ENCODE results near the gene ADGRB3.

- TF ChIP-seq CTCF (conservative IDR thresholded peaks at IDR 0.05; ENCODE audit: low read depth, low read length) (no peak), EZH2 (IDR thresholded peaks at IDR 0.05; ENCODE audit: low read length, unreplicated experiment) (no peak)
Measured at GRCh38 chr6:68915586-68915985, 280.5 kb downstream of the ADGRB3 start.
